ENCODE results near the gene PLXND1.

PLXND1 gene

GRCh38 chr3:129622933-129623332 lies 16.5 kb upstream of the PLXND1 start:
- in situ Hi-C loops (cut with MboI; ENCODE audit: low pct_unique_long_range_greater_than_20kb, low sequenced_read_pairs, unreplicated experiment) = no loop called here
- DNase-seq (ENCODE audit: low spot score) = no peak
- no peak for TF ChIP-seq CTCF (IDR thresholded peaks at IDR 0.05; ENCODE audit: extremely low read depth, insufficient read depth, missing control alignments)

GRCh38 chr3:129622226-129622874 lies 15.9 kb upstream of the PLXND1 start:
- in situ Hi-C loops (cut with MboI; ENCODE audit: low pct_unique_long_range_greater_than_20kb, low sequenced_read_pairs, unreplicated experiment) = no loop called here
- TF ChIP-seq CTCF (IDR thresholded peaks at IDR 0.05; ENCODE audit: extremely low read depth, insufficient read depth, missing control alignments) = no peak
- DNase-seq (ENCODE audit: low spot score) = no peak

GRCh38 chr3:129621626-129622225 lies 15.2 kb upstream of the PLXND1 start:
- no peak for TF ChIP-seq CTCF (IDR thresholded peaks at IDR 0.05; ENCODE audit: extremely low read depth, insufficient read depth, missing control alignments)
- no peak for DNase-seq (ENCODE audit: low spot score)
- in situ Hi-C loops (cut with MboI; ENCODE audit: low pct_unique_long_range_greater_than_20kb, low sequenced_read_pairs, unreplicated experiment) = no loop called here

- DNase-seq (ENCODE audit: low spot score) = no peak
- no peak for TF ChIP-seq CTCF (IDR thresholded peaks at IDR 0.05; ENCODE audit: extremely low read depth, insufficient read depth, missing control alignments)
- in situ Hi-C loops (cut with MboI; ENCODE audit: low pct_unique_long_range_greater_than_20kb, low sequenced_read_pairs, unreplicated experiment) = no loop called here
Measured at GRCh38 chr3:129620828-129621559, 14.5 kb upstream of the PLXND1 start.

GRCh38 chr3:129619726-129620162 lies 13.3 kb upstream of the PLXND1 start:
- in situ Hi-C loops (cut with MboI; ENCODE audit: low pct_unique_long_range_greater_than_20kb, low sequenced_read_pairs, unreplicated experiment) = no loop called here
- no peak for DNase-seq (ENCODE audit: low spot score)
- no peak for TF ChIP-seq CTCF (IDR thresholded peaks at IDR 0.05; ENCODE audit: extremely low read depth, insufficient read depth, missing control alignments)

GRCh38 chr3:129618901-129619671 lies 12.6 kb upstream of the PLXND1 start:
- no peak for TF ChIP-seq CTCF (IDR thresholded peaks at IDR 0.05; ENCODE audit: extremely low read depth, insufficient read depth, missing control alignments)
- in situ Hi-C loops (cut with MboI; ENCODE audit: low pct_unique_long_range_greater_than_20kb, low sequenced_read_pairs, unreplicated experiment) = no loop called here
- DNase-seq (ENCODE audit: low spot score) = no peak

Measured in GM13977 (cell line).